ENCODE measurements around the gene LRP4. TPM values are rescaled to one million over a fixed set of nuclear protein-coding genes. Genes with fewer than 3 reads are reported as not detected.

LRP4 gene
- total and polyA plus RNA-seq, 2 of the 13 experiments (the other 11 are each of a cell fraction or from before 2014, with no cell fraction given), result 4.7 to 13.3 TPM

GRCh38 chr11:46826310-46827044, 91.9 kb downstream of the LRP4 start (continued):
- TF ChIP-seq ZNF142 (CRISPR knock-in tag; IDR thresholded peaks at IDR 0.05) (0 out of 2 replicates have a peak, but pooled peaks have one; percentile 31), TEAD3 (CRISPR knock-in tag; optimal IDR thresholded peaks at IDR 0.05; ENCODE audit: borderline replicate concordance) (peak; percentile 73), ZNF503 (CRISPR knock-in tag; IDR thresholded peaks at IDR 0.05) (no peak), ZNF569 (CRISPR knock-in tag; IDR thresholded peaks at IDR 0.05; ENCODE audit: borderline replicate concordance) (no peak), ZMYM2 (CRISPR knock-in tag; IDR thresholded peaks at IDR 0.05) (no peak), YEATS2 (CRISPR knock-in tag; IDR thresholded peaks at IDR 0.05; ENCODE audit: borderline replicate concordance) (peak; percentile 37; the same call in 1 of the 2 replicates), ZNF607 (CRISPR knock-in tag; IDR thresholded peaks at IDR 0.05; ENCODE audit: borderline replicate concordance) (peak; percentile 67; the same call in 1 of the 2 replicates), HNRNPUL1 (IDR thresholded peaks at IDR 0.05; ENCODE audit: low read depth, low read length) (no peak), ZNF34 (CRISPR knock-in tag; IDR thresholded peaks at IDR 0.05; ENCODE audit: borderline replicate concordance) (0 out of 2 replicates have a peak, but pooled peaks have one; percentile 22), ZNF143 (CRISPR knock-in tag; IDR thresholded peaks at IDR 0.05) (0 out of 2 replicates have a peak, but pooled peaks have one; percentile 30), SNAI1 (CRISPR knock-in tag; IDR thresholded peaks at IDR 0.05; ENCODE audit: borderline replicate concordance) (0 out of 2 replicates have a peak, but pooled peaks have one; percentile 61), ZNF124 (CRISPR knock-in tag; IDR thresholded peaks at IDR 0.05) (peak; percentile 65; the same call in 1 of the 2 replicates), ZSCAN12 (CRISPR knock-in tag; IDR thresholded peaks at IDR 0.05) (no peak), ZNF296 (CRISPR knock-in tag; conservative IDR thresholded peaks at IDR 0.05) (no peak)

Measured in HepG2 (cell line).